Vagina (tissue), 2 donors: ENCODE measurements around the gene ANKZF1. TPM values are rescaled to one million over a fixed set of nuclear protein-coding genes. Genes with fewer than 3 reads are reported as not detected.

Source experiments
- DNase-seq, 2 donors: peaks; one replicate each; pipeline ENCODE4 v3.0.0-alpha.2; 2017; ENCODE audit errors: extremely low spot score in 2 of 2
- H3K27ac ChIP-seq: fragments of 200-600 bp; sonication (generic); one replicate; pipeline ENCODE4 v1.5.1; 2019
- H3K27me3 ChIP-seq: fragments of 200-600 bp; sonication (generic); one replicate; pipeline ENCODE4 v1.5.1; 2019
- H3K36me3 ChIP-seq, 2 donors: fragments of 200-600 bp; sonication (generic); one replicate each; pipeline ENCODE4 v1.5.1; 2017 to 2019
- H3K4me1 ChIP-seq: fragments of 200-600 bp; sonication (generic); one replicate; pipeline ENCODE4 v1.5.1; 2019
- H3K4me3 ChIP-seq, 2 donors: fragments of 200-600 bp; sonication (generic); 1 replicate in 1 of 2; 2 replicates in 1 of 2; pipeline ENCODE4 v1.5.1; 2016 to 2019
- H3K9me3 ChIP-seq: fragments of 200-600 bp; sonication (generic); one replicate; pipeline ENCODE4 v1.5.1; 2019
- POLR2A ChIP-seq, 2 donors: fragments of 450-650 bp; IDR thresholded peaks; one replicate each; pipeline ENCODE4 v1.6.1; 2017; ENCODE audit warnings: antibody characterized with exemption in 2 of 2, mild to moderate bottlenecking in 2 of 2, moderate library complexity in 2 of 2
- POLR2AphosphoS5 ChIP-seq, 2 donors: sonication (generic); formaldehyde crosslinking; IDR thresholded peaks; one replicate each; pipeline ENCODE4 v1.9.0; 2017; ENCODE audit warnings: antibody characterized with exemption in 2 of 2, mild to moderate bottlenecking in 2 of 2, low read depth in 1 of 2; ENCODE audit not compliant: insufficient read depth in 1 of 2
- intact Hi-C: fragments of 100-400 bp; cut with DNase I; formaldehyde crosslinking; loops from one replicate; pipeline ENCODE4 v1.15.1; 2023
- total RNA-seq: library from RNA; depleted of rRNA; stranded (reverse); fragments of >200 nt; gene quantifications from one replicate; pipeline ENCODE4 v1.2.3, GENCODE V29; 2016
- TF ChIP-seq, protein P1 (sequence below), 3 experiments: fragments of 450-650 bp in 2 of 3; fragments of 200-600 bp in 1 of 3; sonication (generic) in 1 of 3; IDR thresholded peaks; one replicate each; pipeline ENCODE4 v1.5.1; 2017 to 2019; ENCODE audit warnings: antibody characterized with exemption in 3 of 3, mild to moderate bottlenecking in 2 of 3, moderate library complexity in 2 of 3

Gene ANKZF1
- total RNA-seq, 1 donor from 2014 or later = 98.7 TPM

DNA sequence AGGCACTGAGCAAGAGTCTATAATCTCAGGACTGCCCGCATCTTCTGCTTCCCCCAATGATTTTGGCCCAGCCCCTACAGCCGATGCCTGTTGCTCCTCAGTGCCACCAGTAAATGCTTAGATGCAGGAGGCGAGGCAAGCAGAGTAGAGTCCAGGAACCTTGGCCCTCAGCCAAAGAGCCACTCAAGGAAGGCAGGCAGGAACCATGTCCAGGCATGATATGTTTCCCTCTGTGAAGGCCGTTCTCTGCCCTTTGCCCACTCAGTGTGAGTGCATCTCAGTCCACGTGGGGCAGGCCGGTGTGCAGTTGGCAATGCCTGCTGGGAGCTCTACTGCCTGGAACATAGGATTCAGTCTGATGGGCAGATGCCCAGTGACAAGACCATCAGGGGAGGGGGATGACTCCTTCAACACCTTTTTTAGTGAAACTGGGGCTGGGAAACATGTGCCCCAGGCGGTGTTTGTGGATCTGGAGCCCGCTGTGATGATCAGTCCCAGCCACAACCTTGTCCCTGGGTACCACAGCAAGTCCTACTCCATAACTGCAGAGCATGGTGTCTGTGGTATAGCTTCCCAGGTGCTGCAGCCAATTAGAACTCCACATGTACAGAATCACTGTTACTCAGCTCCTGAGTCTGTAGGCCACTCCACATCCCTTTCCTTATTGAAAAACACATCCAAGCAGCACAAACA is 39.9 kb downstream of the ANKZF1 start:
- Histone ChIP-seq H3K4me1 (no peaks in the 10 kb centered on the region), H3K9me3 (no peaks in the 10 kb centered on the region), H3K27me3 (no peaks in the 10 kb centered on the region), H3K4me3 (no peak overlapping the region), H3K27ac (no peak overlapping the region), H3K36me3 (no peaks in the 10 kb centered on the region)
- intact Hi-C loops = no loop called here
- DNase-seq = no peak
- no peak for TF ChIP-seq POLR2AphosphoS5 (IDR thresholded peaks at IDR 0.05; ENCODE audit: insufficient read depth in 1 of 2, low read depth in 1 of 2)
- TF ChIP-seq POLR2A (IDR thresholded peaks at IDR 0.05) = no peak
- TF ChIP-seq, protein P1, sequence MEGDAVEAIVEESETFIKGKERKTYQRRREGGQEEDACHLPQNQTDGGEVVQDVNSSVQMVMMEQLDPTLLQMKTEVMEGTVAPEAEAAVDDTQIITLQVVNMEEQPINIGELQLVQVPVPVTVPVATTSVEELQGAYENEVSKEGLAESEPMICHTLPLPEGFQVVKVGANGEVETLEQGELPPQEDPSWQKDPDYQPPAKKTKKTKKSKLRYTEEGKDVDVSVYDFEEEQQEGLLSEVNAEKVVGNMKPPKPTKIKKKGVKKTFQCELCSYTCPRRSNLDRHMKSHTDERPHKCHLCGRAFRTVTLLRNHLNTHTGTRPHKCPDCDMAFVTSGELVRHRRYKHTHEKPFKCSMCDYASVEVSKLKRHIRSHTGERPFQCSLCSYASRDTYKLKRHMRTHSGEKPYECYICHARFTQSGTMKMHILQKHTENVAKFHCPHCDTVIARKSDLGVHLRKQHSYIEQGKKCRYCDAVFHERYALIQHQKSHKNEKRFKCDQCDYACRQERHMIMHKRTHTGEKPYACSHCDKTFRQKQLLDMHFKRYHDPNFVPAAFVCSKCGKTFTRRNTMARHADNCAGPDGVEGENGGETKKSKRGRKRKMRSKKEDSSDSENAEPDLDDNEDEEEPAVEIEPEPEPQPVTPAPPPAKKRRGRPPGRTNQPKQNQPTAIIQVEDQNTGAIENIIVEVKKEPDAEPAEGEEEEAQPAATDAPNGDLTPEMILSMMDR (IDR thresholded peaks at IDR 0.05) = no peak

DNA sequence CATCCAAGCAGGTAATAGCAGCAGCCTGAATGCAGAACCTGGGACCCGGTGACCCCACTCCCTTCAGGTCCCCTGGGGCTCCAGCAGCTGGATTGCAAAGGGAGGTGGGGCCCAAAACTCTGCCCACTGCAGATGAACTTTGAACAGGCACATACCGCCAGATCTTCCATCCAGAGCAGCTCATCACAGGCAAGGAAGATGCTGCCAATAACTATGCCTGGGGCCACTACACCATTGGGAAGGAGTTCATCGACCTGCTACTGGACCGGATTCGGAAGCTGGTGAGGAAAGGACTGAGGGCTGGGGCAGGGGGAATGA is 40.4 kb downstream of the ANKZF1 start:
- TF ChIP-seq, protein P1 (IDR thresholded peaks at IDR 0.05) = no peak
- TF ChIP-seq POLR2AphosphoS5 (IDR thresholded peaks at IDR 0.05; ENCODE audit: insufficient read depth in 1 of 2, low read depth in 1 of 2) (no peak), POLR2A (IDR thresholded peaks at IDR 0.05) (no peak)
- intact Hi-C loops = no loop called here
- Histone ChIP-seq H3K9me3 (no peaks in the 10 kb centered on the region), H3K27ac (no peak overlapping the region), H3K4me1 (no peaks in the 10 kb centered on the region), H3K4me3 (no peak overlapping the region), H3K36me3 (no peaks in the 10 kb centered on the region), H3K27me3 (no peaks in the 10 kb centered on the region)
- no peak for DNase-seq

DNA sequence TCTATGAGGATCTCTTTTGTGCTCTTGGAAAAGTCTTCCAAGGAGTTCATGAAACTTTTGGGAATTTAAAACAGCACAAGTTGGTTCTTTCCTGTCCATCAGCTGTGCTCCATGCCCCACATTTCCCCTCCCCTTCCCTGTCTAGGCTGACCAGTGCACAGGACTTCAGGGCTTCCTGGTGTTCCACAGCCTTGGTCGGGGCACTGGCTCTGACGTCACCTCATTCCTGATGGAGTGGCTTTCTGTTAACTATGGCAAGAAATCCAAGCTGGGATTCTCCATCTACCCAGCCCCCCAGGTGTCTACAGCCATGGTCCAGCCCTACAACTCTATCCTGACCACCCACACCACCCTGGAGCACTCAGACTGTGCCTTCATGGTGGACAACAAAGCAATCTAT is 41.4 kb downstream of the ANKZF1 start:
- H3K4me3 ChIP-seq = no peak overlapping the region
- intact Hi-C loops = no loop called here
- no peak overlapping the region for H3K27ac ChIP-seq
- DNase-seq = no peak
- H3K4me1 ChIP-seq = no peaks in the 10 kb centered on the region
- TF ChIP-seq POLR2A (IDR thresholded peaks at IDR 0.05) (no peak), POLR2AphosphoS5 (IDR thresholded peaks at IDR 0.05; ENCODE audit: insufficient read depth in 1 of 2, low read depth in 1 of 2) (no peak)
- TF ChIP-seq, protein P1 (IDR thresholded peaks at IDR 0.05) = no peak
- H3K36me3 ChIP-seq = no peaks in the 10 kb centered on the region
- H3K27me3 ChIP-seq = no peaks in the 10 kb centered on the region
- no peaks in the 10 kb centered on the region for H3K9me3 ChIP-seq

DNA sequence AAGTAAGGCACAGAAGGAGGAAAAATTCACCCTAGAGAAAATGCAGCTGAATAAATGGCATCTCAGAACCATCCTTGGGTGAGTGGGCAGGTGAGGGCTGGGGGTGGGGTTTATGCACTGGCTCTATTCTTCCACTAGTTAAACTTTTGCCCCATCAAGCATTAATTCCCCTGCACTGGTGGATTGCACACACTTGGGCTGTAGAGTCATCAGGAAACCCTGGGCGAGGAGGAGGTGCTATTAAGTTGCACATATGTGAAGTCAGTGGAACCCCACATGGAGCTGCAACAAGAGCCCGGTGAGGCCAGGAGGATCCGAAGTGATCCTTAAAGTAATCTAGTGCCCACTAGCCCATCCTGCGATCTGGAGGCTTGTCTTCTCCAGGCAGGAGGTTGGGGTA is 42.8 kb downstream of the ANKZF1 start:
- no peak overlapping the region for H3K4me3 ChIP-seq
- H3K9me3 ChIP-seq = no peaks in the 10 kb centered on the region
- TF ChIP-seq, protein P1 (IDR thresholded peaks at IDR 0.05) = no peak
- TF ChIP-seq POLR2AphosphoS5 (IDR thresholded peaks at IDR 0.05; ENCODE audit: insufficient read depth in 1 of 2, low read depth in 1 of 2) (no peak), POLR2A (IDR thresholded peaks at IDR 0.05) (no peak)
- no peaks in the 10 kb centered on the region for H3K27me3 ChIP-seq
- no peaks in the 10 kb centered on the region for H3K4me1 ChIP-seq
- H3K27ac ChIP-seq = no peak overlapping the region
- intact Hi-C loops = no loop called here
- no peak for DNase-seq
- H3K36me3 ChIP-seq = no peaks in the 10 kb centered on the region

DNA sequence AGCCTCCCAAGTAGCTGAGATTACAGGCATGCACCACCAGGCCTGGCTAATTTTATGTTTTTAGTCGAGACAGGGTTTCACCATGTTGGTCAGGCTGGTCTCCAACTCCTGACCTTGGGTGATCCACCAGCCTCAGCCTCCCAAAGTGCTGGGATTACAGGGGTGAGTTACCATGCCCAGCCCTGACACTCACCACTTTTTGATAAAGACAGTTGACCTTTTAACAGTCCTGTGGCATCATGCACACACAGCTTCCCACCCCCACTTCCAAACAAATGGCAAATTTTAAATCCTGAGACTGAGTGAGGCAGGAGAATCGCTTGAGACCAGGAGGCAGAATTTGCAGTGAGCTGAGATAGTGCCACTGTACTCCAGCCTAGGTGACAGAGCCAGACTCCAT is 43.4 kb downstream of the ANKZF1 start:
- intact Hi-C loops = no loop called here
- H3K9me3 ChIP-seq = no peaks in the 10 kb centered on the region
- no peaks in the 10 kb centered on the region for H3K36me3 ChIP-seq
- TF ChIP-seq POLR2AphosphoS5 (IDR thresholded peaks at IDR 0.05; ENCODE audit: insufficient read depth in 1 of 2, low read depth in 1 of 2) = no peak
- TF ChIP-seq, protein P1 (IDR thresholded peaks at IDR 0.05) = no peak
- no peak for TF ChIP-seq POLR2A (IDR thresholded peaks at IDR 0.05)
- H3K27ac ChIP-seq = no peak overlapping the region
- DNase-seq = no peak
- H3K27me3 ChIP-seq = no peaks in the 10 kb centered on the region
- peaks cover 6% of the 10 kb centered on the region for H3K4me1 ChIP-seq
- H3K4me3 ChIP-seq = no peak overlapping the region
